GM21526 (cell line): ENCODE measurements around the gene S1PR5.
"Not testable (repeated sequence)": the region's sequence is repeated elsewhere in the genome, so short reads cannot be mapped to it uniquely, and the experiment has no call there.

Experiments used
- ATAC-seq: cut with Tn5 transposase; IDR thresholded peaks from one replicate; pipeline ENCODE4 v1.9.1; 2021; ENCODE audit warnings: moderate library complexity; ENCODE audit not compliant: unreplicated experiment, low FRiP score

Gene S1PR5

GRCh38 chr19:10546817-10547216 is 29.6 kb upstream of the S1PR5 start:
- no peak for ATAC-seq

GRCh38 chr19:10544753-10545251 is 27.6 kb upstream of the S1PR5 start:
- ATAC-seq = no peak

GRCh38 chr19:10544242-10544752 is 27.1 kb upstream of the S1PR5 start:
- ATAC-seq = no peak

GRCh38 chr19:10543420-10544241 is 26.4 kb upstream of the S1PR5 start, which contains the start of gene ATG4D:
Gene ATG4D, plus strand, starts transcription at chr19:10543904. Its CDS starts 187 bp downstream, at chr19:10544091.
- no peak for ATAC-seq

GRCh38 chr19:10543059-10543419 is 25.8 kb upstream of the S1PR5 start:
- no peak for ATAC-seq

- ATAC-seq = not testable (repeated sequence)
These were observed 21.8 kb upstream of the S1PR5 start for GRCh38 chr19:10539016-10539415.

GRCh38 chr19:10538204-10538983 is 21.1 kb upstream of the S1PR5 start:
- no peak for ATAC-seq

GRCh38 chr19:10537668-10538067 is 20.4 kb upstream of the S1PR5 start:
- no peak for ATAC-seq

- no peak for ATAC-seq
These were observed 18.4 kb upstream of the S1PR5 start for GRCh38 chr19:10535613-10536012.

- ATAC-seq = no peak
These were observed 16.6 kb upstream of the S1PR5 start for GRCh38 chr19:10533646-10534386.

GRCh38 chr19:10532457-10532856 is 15.2 kb upstream of the S1PR5 start:
- no peak for ATAC-seq

GRCh38 chr19:10526887-10527286 is 9.6 kb upstream of the S1PR5 start:
- not testable (repeated sequence) for ATAC-seq

GRCh38 chr19:10525636-10526035 is 8.4 kb upstream of the S1PR5 start:
- no peak for ATAC-seq

- ATAC-seq = no peak
These were observed 5.9 kb upstream of the S1PR5 start for GRCh38 chr19:10523135-10523636.

GRCh38 chr19:10521461-10522171 is 4.4 kb upstream of the S1PR5 start:
- ATAC-seq = no peak

GRCh38 chr19:10520652-10521318 is 3.5 kb upstream of the S1PR5 start:
- ATAC-seq = no peak

GRCh38 chr19:10519421-10519820 is 2.2 kb upstream of the S1PR5 start:
- no peak for ATAC-seq

- no peak for ATAC-seq
These were observed 1.5 kb upstream of the S1PR5 start for GRCh38 chr19:10518444-10519361.
